DMS114 treated with DMSO at 0.1 percent for 48 hours (cell line): Measurements from ENCODE around the gene POLR2L.

ENCODE experiments used
- DNase-seq: peaks from one replicate; lab custom pipeline; 2025; ENCODE audit not compliant: unreplicated experiment; lab: John Stamatoyannopoulos, UW

Gene POLR2L

GRCh38 chr11:828506-829175 lies 13.7 kb downstream of the POLR2L start:
- DNase-seq, result no peak

GRCh38 chr11:827897-828192 lies 14.5 kb downstream of the POLR2L start, which contains the start of gene CRACR2B:
Gene CRACR2B, plus strand, starts transcription at chr11:827919. Its CDS starts 689 bp downstream, at chr11:828608.
- DNase-seq, result no peak

GRCh38 chr11:827146-827896 lies 15.0 kb downstream of the POLR2L start:
- no peak for DNase-seq

GRCh38 chr11:826836-827145 lies 15.5 kb downstream of the POLR2L start:
- DNase-seq, result no peak

- DNase-seq, result no peak
Observed at GRCh38 chr11:826227-826621, 16.1 kb downstream of the POLR2L start.

- no peak for DNase-seq
Observed at GRCh38 chr11:825366-826226, 16.7 kb downstream of the POLR2L start.

GRCh38 chr11:824942-825341 lies 17.4 kb downstream of the POLR2L start:
- no peak for DNase-seq

GRCh38 chr11:824292-824880 lies 17.9 kb downstream of the POLR2L start:
- DNase-seq, result no peak

GRCh38 chr11:823441-824291 lies 18.7 kb downstream of the POLR2L start:
- DNase-seq, result no peak

- no peak for DNase-seq
Observed at GRCh38 chr11:821512-822371, 20.6 kb downstream of the POLR2L start.

- no peak for DNase-seq
Observed at GRCh38 chr11:820655-821511, 21.4 kb downstream of the POLR2L start.

GRCh38 chr11:819943-820649 lies 22.2 kb downstream of the POLR2L start:
- DNase-seq, result no peak

GRCh38 chr11:819129-819931 lies 23.0 kb downstream of the POLR2L start:
- DNase-seq, result peak; percentile 26

GRCh38 chr11:818396-819128 lies 23.8 kb downstream of the POLR2L start, which contains the start of gene PNPLA2:
Gene PNPLA2, plus strand, starts transcription at chr11:818914. Its CDS starts 805 bp downstream, at chr11:819719.
- no peak for DNase-seq

GRCh38 chr11:816433-816779 lies 25.9 kb downstream of the POLR2L start:
- no peak for DNase-seq

GRCh38 chr11:815675-816432 lies 26.5 kb downstream of the POLR2L start:
- DNase-seq, result no peak
